MM.1S (cell line): ENCODE data around the gene PXN.

ENCODE experiments used
- EZH2 ChIP-seq: fragments of 300-600 bp; sonication (generic); optimal IDR thresholded peaks from 2 replicates; pipeline ENCODE3; 2017; ENCODE audit warnings: low read depth, mild to moderate bottlenecking, antibody characterized with exemption, low read length, mixed read lengths
- EZH2phosphoT487 ChIP-seq: fragments of 300-600 bp; sonication (generic); IDR thresholded peaks from 2 replicates; pipeline ENCODE4 v1.6.1; 2018; ENCODE audit warnings: antibody characterized with exemption, low read length
- TF ChIP-seq, protein P1 (sequence below): fragments of 300-600 bp; sonication (generic); IDR thresholded peaks from 2 replicates; pipeline ENCODE4 v1.5.1; 2016; ENCODE audit warnings: antibody characterized with exemption, low read length, mixed read lengths

- TF ChIP-seq, protein P1, sequence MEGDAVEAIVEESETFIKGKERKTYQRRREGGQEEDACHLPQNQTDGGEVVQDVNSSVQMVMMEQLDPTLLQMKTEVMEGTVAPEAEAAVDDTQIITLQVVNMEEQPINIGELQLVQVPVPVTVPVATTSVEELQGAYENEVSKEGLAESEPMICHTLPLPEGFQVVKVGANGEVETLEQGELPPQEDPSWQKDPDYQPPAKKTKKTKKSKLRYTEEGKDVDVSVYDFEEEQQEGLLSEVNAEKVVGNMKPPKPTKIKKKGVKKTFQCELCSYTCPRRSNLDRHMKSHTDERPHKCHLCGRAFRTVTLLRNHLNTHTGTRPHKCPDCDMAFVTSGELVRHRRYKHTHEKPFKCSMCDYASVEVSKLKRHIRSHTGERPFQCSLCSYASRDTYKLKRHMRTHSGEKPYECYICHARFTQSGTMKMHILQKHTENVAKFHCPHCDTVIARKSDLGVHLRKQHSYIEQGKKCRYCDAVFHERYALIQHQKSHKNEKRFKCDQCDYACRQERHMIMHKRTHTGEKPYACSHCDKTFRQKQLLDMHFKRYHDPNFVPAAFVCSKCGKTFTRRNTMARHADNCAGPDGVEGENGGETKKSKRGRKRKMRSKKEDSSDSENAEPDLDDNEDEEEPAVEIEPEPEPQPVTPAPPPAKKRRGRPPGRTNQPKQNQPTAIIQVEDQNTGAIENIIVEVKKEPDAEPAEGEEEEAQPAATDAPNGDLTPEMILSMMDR, result no peak
- TF ChIP-seq EZH2 (no peak), EZH2phosphoT487 (no peak)
Measured at GRCh38 chr12:120276734-120277133, 11.2 kb upstream of the PXN start.
